IPS DF 6.9 (cell line): ENCODE data around the gene CCDC138.

ENCODE experiments used
- DNase-seq: peaks from one replicate; pipeline ENCODE4 v3.0.0-alpha.2; 2013; ENCODE audit warnings: low read depth, low spot score
- H3K27ac ChIP-seq: one replicate; pipeline ENCODE4 v1.5.1; 2013; ENCODE audit warnings: low read length, control low read depth
- H3K27me3 ChIP-seq: 2 replicates; pipeline ENCODE4 v1.6.1; 2013; ENCODE audit warnings: mild to moderate bottlenecking, low read length; ENCODE audit not compliant: control insufficient read depth, insufficient read depth
- H3K36me3 ChIP-seq: 2 replicates; pipeline ENCODE4 v1.6.1; 2013; ENCODE audit warnings: low read length; ENCODE audit not compliant: control insufficient read depth, insufficient read depth
- H3K4me1 ChIP-seq: 2 replicates; pipeline ENCODE4 v1.6.1; 2013; ENCODE audit warnings: low read length; ENCODE audit not compliant: control insufficient read depth, insufficient read depth
- H3K4me3 ChIP-seq: 2 replicates; pipeline ENCODE4 v1.5.1; 2013; ENCODE audit warnings: mild to moderate bottlenecking, low read length
- H3K9me3 ChIP-seq: 2 replicates; pipeline ENCODE4 v1.6.1; 2013; ENCODE audit warnings: low read length, inconsistent platforms; ENCODE audit not compliant: control insufficient read depth, insufficient read depth
- WGBS: extraction: QIAGEN DNeasy Blood & Tissue Kit; methylation state at CpG from one replicate; pipeline ENCODE4 v1.1.7; 2013; ENCODE audit warnings: mixed read lengths, missing lambda C conversion rate; ENCODE audit not compliant: insufficient read length, insufficient coverage; 5-methylcytosine and 5-hydroxymethylcytosine counted together

The CCDC138 gene

DNA sequence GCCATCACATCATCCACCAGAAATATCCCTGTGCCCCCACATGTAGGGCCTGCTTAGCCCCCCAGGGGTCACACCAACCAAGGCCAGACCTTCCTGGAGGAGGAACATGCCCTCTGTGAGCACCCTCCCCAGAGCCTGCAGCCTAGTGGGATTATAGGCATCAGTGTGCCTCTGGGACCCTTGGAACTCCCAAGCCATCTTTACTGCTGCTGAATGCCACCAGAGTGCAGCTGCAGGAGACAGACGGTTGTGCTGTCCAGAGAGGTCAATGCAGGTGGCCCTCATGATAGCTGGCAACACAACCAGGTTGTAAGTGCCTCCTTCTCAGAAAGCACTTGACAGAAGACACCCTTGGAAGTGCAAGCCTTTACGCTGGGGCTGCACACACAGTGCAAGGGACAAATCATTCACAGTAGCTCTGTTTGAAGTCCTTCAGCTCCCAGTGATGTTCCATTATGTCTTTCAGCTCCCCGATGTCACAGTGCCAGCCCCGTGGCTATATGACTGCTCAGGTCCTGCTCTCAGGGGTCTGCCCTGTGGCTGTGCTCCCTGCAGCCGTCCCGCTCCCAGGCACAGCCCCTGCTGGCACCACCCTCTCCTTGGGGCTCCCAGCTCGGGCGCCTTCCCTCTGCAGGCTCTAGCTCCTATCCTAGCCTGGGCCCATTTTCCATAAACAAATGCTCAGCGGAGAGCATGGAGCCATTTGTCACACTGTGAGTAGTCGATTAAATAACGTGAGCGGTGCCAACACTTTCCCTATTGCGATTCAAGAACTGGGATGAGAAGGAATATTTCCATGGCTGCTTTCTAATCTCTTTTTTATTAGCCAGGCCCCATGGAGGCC, 137.4 kb downstream of the CCDC138 start:
- WGBS = no CpG with 5 or more reads among the region's 13 CpGs
- DNase-seq = no peak
- no peak overlapping the region for H3K4me3 ChIP-seq
- no peaks in the 10 kb centered on the region for H3K27me3 ChIP-seq
- no peaks in the 10 kb centered on the region for H3K36me3 ChIP-seq
- no peaks in the 10 kb centered on the region for H3K9me3 ChIP-seq
- H3K4me1 ChIP-seq = no peaks in the 10 kb centered on the region
- H3K27ac ChIP-seq = no peak overlapping the region

DNA sequence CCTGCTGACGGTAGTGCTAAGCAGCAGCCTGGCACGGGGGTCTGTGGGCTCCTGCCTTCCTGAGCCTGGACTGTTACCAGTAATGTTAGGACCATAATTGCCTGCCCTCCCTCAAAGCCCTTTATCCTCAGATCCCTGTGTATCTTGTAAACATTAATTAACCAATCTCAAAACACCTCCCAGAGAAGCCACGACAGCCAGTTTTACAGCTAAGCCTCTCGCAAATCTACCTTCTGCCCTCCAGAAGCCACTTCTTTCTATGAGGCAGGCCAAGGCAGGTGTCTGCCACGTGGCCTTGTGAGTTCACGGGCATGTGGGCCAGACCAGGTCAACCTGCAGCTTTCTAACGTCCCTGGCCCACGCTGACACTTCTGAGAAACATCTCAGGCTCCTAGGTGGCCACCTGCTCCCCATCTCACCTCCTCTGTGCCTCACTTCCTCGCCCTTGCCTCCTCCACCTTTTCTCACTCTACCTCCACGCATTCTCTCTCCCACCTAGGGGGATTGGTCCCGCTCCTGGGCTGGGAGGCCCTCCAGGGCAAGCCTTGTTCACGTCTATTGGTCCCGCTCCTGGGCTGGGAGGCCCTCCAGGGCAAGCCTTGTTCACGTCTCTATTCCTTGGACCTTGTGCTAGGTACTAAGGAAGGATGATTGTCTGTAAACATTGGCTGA, 138.1 kb downstream of the CCDC138 start:
- H3K4me3 ChIP-seq = no peak overlapping the region
- H3K4me1 ChIP-seq = no peaks in the 10 kb centered on the region
- H3K27ac ChIP-seq = no peak overlapping the region
- H3K36me3 ChIP-seq = no peaks in the 10 kb centered on the region
- DNase-seq = no peak
- WGBS = no CpG with 5 or more reads among the region's 14 CpGs
- no peaks in the 10 kb centered on the region for H3K9me3 ChIP-seq
- no peaks in the 10 kb centered on the region for H3K27me3 ChIP-seq

DNA sequence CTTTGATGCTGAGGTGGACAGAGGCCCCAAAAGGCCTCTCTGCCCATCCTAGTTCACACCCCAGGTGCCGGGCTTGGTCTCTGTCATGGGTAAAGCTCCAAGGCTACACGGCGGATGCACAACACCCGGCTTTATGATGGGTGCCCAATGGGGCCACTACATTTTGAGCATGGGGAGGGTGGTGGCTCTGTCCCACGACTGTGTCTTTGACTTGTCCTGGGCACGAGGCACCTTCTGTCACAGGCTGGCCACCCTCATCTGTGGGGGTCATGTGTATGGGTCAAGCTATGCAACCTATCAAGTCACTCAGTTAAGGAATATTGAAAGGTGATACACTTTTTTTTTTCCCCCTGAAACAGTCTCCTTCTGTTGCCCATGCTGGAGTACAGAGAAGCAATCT, 138.7 kb downstream of the CCDC138 start:
- Histone ChIP-seq H3K36me3 (no peaks in the 10 kb centered on the region), H3K9me3 (no peaks in the 10 kb centered on the region), H3K27ac (no peak overlapping the region), H3K4me3 (no peak overlapping the region), H3K27me3 (no peaks in the 10 kb centered on the region), H3K4me1 (no peaks in the 10 kb centered on the region)
- no peak for DNase-seq
- no CpG with 5 or more reads among the region's 6 CpGs for WGBS

DNA sequence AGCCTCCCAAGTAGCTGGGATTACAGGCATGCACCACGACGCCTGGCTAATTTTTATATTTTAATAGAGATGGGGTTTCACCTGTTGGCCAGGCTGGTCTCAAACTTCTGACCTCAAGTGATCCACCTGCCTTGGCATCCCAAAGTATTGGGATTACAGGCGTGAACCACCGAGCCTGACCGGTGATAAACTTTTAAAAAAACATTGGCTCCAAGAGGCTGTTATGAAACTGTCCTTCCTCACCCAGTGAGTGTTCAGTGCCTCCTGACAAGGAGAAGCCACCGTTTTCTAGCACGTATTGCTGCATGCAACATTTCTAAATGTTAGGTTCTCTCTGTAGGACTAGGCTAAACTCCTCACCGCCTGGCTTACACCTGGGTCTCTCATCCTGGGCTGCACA, 139.2 kb downstream of the CCDC138 start:
- no peak for DNase-seq
- Histone ChIP-seq H3K36me3 (no peaks in the 10 kb centered on the region), H3K27me3 (no peaks in the 10 kb centered on the region), H3K4me3 (no peak overlapping the region), H3K4me1 (no peaks in the 10 kb centered on the region), H3K9me3 (no peaks in the 10 kb centered on the region), H3K27ac (no peak overlapping the region)
- no CpG with 5 or more reads among the region's 8 CpGs for WGBS
